Neural crest cell (in vitro differentiated cells): ENCODE data around the gene OR14C36. TPM values are rescaled to one million over a fixed set of nuclear protein-coding genes. Genes with fewer than 3 reads are reported as not detected.

Experiments
- DNase-seq: peaks from one replicate; pipeline ENCODE4 v3.0.0; 2021; ENCODE audit warnings: low read depth, mixed read lengths, low spot score
- H3K27ac Mint-ChIP-seq: one replicate; pipeline ENCODE4 v1.8.0; 2021; ENCODE audit warnings: mild to moderate bottlenecking, mixed read lengths; ENCODE audit not compliant: unreplicated experiment
- H3K27me3 Mint-ChIP-seq: 2 replicates; pipeline ENCODE4 v1.8.0; 2021; ENCODE audit warnings: low read depth, mild to moderate bottlenecking, mixed read lengths
- H3K36me3 Mint-ChIP-seq: 2 replicates; pipeline ENCODE4 v1.8.0; 2021; ENCODE audit warnings: low read depth, mild to moderate bottlenecking, mixed read lengths
- H3K4me1 Mint-ChIP-seq: 2 replicates; pipeline ENCODE4 v1.8.0; 2021; ENCODE audit warnings: mixed read lengths
- H3K4me3 Mint-ChIP-seq: one replicate; pipeline ENCODE4 v1.8.0; 2021; ENCODE audit warnings: mild to moderate bottlenecking, mixed read lengths
- H3K9me3 Mint-ChIP-seq: 2 replicates; pipeline ENCODE4 v1.8.0; 2021; ENCODE audit warnings: mixed read lengths
- CTCF ChIP-seq: fragments of 200-600 bp; sonication (generic); conservative IDR thresholded peaks from 2 replicates; pipeline ENCODE4 v1.5.0; 2021; ENCODE audit warnings: antibody characterized with exemption, mild to moderate bottlenecking
- total RNA-seq: library from RNA; stranded (reverse); gene quantifications from 2 replicates; pipeline ENCODE4 v1.2.1, GENCODE V29; 2021

OR14C36 gene
- total RNA-seq, 1 donor from 2014 or later = not detected

GRCh38 chr1:248372394-248372793 lies 23.8 kb downstream of the OR14C36 start:
- DNase-seq = no peak
- H3K27ac Mint-ChIP-seq = no peak overlapping the region
- no peak for TF ChIP-seq CTCF
- H3K27me3 Mint-ChIP-seq = no peaks in the 10 kb centered on the region
- H3K4me3 Mint-ChIP-seq = no peak overlapping the region
- H3K9me3 Mint-ChIP-seq = peaks cover 29% of the 10 kb centered on the region
- H3K4me1 Mint-ChIP-seq = no peaks in the 10 kb centered on the region
- peaks cover 5% of the 10 kb centered on the region for H3K36me3 Mint-ChIP-seq

GRCh38 chr1:248373761-248374160 lies 25.2 kb downstream of the OR14C36 start:
- no peak for TF ChIP-seq CTCF
- H3K4me3 Mint-ChIP-seq = no peak overlapping the region
- no peak for DNase-seq
- no peaks in the 10 kb centered on the region for H3K4me1 Mint-ChIP-seq
- no peaks in the 10 kb centered on the region for H3K27me3 Mint-ChIP-seq
- H3K9me3 Mint-ChIP-seq = peaks cover 29% of the 10 kb centered on the region
- H3K27ac Mint-ChIP-seq = no peak overlapping the region
- H3K36me3 Mint-ChIP-seq = peaks cover 5% of the 10 kb centered on the region

- no peak within 1 kb of the TSS for H3K27ac Mint-ChIP-seq
- H3K9me3 Mint-ChIP-seq = peaks cover 22% of the 10 kb centered on the region
Observed at GRCh38 chr1:248375446-248375845, 26.9 kb downstream of the OR14C36 start, which contains the start of gene OR2T6. TSS of gene OR2T6 (plus strand) at chr1:248375746. CDS start at chr1:248387609, 11,863 bp downstream.

GRCh38 chr1:248376916-248377315 lies 28.3 kb downstream of the OR14C36 start:
- no peaks in the 10 kb centered on the region for H3K4me1 Mint-ChIP-seq
- H3K36me3 Mint-ChIP-seq = peaks cover 8% of the 10 kb centered on the region
- no peak overlapping the region for H3K4me3 Mint-ChIP-seq
- TF ChIP-seq CTCF = no peak
- H3K27ac Mint-ChIP-seq = no peak overlapping the region
- H3K27me3 Mint-ChIP-seq = no peaks in the 10 kb centered on the region
- DNase-seq = no peak
- H3K9me3 Mint-ChIP-seq = peaks cover 17% of the 10 kb centered on the region

More at GRCh38 chr1:248375446-248375845, 26.9 kb downstream of the OR14C36 start, which contains the start of gene OR2T6:
- Mint-ChIP-seq H3K4me3 (no peak within 1 kb of the TSS), H3K27me3 (no peaks in the 10 kb centered on the region), H3K36me3 (peaks cover 9% of the 10 kb centered on the region), H3K4me1 (no peaks in the 10 kb centered on the region)
- DNase-seq = no peak
- no peak for TF ChIP-seq CTCF

- no peak for DNase-seq
- Mint-ChIP-seq H3K36me3 (peaks cover 4% of the 10 kb centered on the region), H3K27me3 (no peaks in the 10 kb centered on the region), H3K4me1 (no peaks in the 10 kb centered on the region), H3K27ac (no peak overlapping the region), H3K4me3 (no peak overlapping the region), H3K9me3 (peaks cover 8% of the 10 kb centered on the region)
- no peak for TF ChIP-seq CTCF
Observed at GRCh38 chr1:248380854-248381253, 32.3 kb downstream of the OR14C36 start.
